Chondrocyte (in vitro differentiated cells): Measurements from ENCODE around the gene PTCD2. TPM values are rescaled to one million over a fixed set of nuclear protein-coding genes. Genes with fewer than 3 reads are reported as not detected.
A peak's percentile ranks its signal among the peaks of the same experiment; 100 is the strongest.

Source experiments
- DNase-seq: peaks from one replicate; pipeline ENCODE4 v3.0.0; 2021; ENCODE audit warnings: mixed read lengths, low spot score
- H3K27ac Mint-ChIP-seq: one replicate; pipeline ENCODE4 v1.8.0; 2021; ENCODE audit warnings: mild to moderate bottlenecking, moderate library complexity, mixed read lengths; ENCODE audit not compliant: unreplicated experiment
- H3K27me3 Mint-ChIP-seq: 2 replicates; pipeline ENCODE4 v1.8.0; 2021; ENCODE audit warnings: low read depth, mixed read lengths
- H3K36me3 Mint-ChIP-seq: 2 replicates; pipeline ENCODE4 v1.8.0; 2021; ENCODE audit warnings: low read depth, mixed read lengths
- H3K4me1 Mint-ChIP-seq: 2 replicates; pipeline ENCODE4 v1.8.0; 2021; ENCODE audit warnings: low read depth, mild to moderate bottlenecking, mixed read lengths
- H3K4me3 Mint-ChIP-seq: one replicate; pipeline ENCODE4 v1.8.0; 2021; ENCODE audit warnings: mild to moderate bottlenecking, moderate library complexity, mixed read lengths; ENCODE audit not compliant: unreplicated experiment
- H3K9me3 Mint-ChIP-seq: 2 replicates; pipeline ENCODE4 v1.8.0; 2021; ENCODE audit warnings: low read depth, mixed read lengths
- total RNA-seq: library from RNA; stranded (reverse); gene quantifications from 3 replicates; pipeline ENCODE4 v1.2.1, GENCODE V29; 2021
- TF ChIP-seq, protein P1 (sequence below): fragments of 200-600 bp; sonication (generic); IDR thresholded peaks from 2 replicates; pipeline ENCODE4 v1.5.0; 2021; ENCODE audit warnings: antibody characterized with exemption, mild to moderate bottlenecking, moderate library complexity

Gene PTCD2
- total RNA-seq, 1 donor from 2014 or later, result 8.5 TPM

DNA sequence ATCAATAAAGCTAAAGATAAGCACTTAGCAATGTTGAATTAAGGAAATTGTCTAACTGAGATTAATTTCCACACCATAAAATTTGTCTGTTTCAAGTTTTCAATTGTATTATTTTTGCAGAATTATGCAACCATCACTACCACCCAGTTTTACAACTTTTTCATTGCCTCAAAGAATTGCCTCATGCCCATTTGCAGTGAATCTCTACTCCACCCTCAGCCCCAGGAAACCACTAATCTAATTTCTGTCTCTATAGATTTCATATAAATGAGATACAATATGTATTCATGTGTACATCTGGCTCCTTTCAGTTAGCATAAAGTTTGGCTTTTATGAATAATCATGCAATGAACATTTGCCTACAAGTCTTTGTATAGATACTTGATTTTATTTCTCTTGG is 72.9 kb downstream of the PTCD2 start:
- peaks cover 45% of the 10 kb centered on the region for H3K4me1 Mint-ChIP-seq
- no peak overlapping the region for H3K4me3 Mint-ChIP-seq
- H3K9me3 Mint-ChIP-seq, result no peaks in the 10 kb centered on the region
- H3K27ac Mint-ChIP-seq, result no peak overlapping the region
- TF ChIP-seq, protein P1, sequence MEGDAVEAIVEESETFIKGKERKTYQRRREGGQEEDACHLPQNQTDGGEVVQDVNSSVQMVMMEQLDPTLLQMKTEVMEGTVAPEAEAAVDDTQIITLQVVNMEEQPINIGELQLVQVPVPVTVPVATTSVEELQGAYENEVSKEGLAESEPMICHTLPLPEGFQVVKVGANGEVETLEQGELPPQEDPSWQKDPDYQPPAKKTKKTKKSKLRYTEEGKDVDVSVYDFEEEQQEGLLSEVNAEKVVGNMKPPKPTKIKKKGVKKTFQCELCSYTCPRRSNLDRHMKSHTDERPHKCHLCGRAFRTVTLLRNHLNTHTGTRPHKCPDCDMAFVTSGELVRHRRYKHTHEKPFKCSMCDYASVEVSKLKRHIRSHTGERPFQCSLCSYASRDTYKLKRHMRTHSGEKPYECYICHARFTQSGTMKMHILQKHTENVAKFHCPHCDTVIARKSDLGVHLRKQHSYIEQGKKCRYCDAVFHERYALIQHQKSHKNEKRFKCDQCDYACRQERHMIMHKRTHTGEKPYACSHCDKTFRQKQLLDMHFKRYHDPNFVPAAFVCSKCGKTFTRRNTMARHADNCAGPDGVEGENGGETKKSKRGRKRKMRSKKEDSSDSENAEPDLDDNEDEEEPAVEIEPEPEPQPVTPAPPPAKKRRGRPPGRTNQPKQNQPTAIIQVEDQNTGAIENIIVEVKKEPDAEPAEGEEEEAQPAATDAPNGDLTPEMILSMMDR, result no peak
- no peaks in the 10 kb centered on the region for H3K27me3 Mint-ChIP-seq
- no peaks in the 10 kb centered on the region for H3K36me3 Mint-ChIP-seq
- no peak for DNase-seq

DNA sequence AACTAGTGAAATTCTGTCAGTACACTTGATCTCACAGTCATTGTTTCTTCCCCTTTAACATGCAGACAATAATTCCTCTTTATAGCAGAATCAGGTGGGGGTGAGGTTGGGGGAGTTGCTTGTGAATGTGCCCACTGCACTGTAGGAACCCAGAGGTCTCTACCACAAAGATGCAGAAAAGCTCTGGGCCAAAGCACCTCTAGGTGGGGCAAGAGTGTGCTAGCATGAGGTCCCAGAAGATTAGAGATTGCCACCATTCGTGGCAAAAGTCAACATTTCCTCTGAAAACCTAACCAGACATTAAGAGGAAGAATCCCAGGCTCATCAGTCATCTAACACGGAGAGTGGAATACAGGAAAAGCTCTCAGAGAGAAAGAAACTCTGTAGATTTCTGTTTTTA is 74.5 kb downstream of the PTCD2 start:
- Mint-ChIP-seq H3K27ac (no peak overlapping the region), H3K4me3 (no peak overlapping the region), H3K9me3 (no peaks in the 10 kb centered on the region), H3K27me3 (no peaks in the 10 kb centered on the region), H3K4me1 (peaks cover 49% of the 10 kb centered on the region), H3K36me3 (no peaks in the 10 kb centered on the region)
- DNase-seq, result no peak
- TF ChIP-seq, protein P1, result peak; percentile 57

DNA sequence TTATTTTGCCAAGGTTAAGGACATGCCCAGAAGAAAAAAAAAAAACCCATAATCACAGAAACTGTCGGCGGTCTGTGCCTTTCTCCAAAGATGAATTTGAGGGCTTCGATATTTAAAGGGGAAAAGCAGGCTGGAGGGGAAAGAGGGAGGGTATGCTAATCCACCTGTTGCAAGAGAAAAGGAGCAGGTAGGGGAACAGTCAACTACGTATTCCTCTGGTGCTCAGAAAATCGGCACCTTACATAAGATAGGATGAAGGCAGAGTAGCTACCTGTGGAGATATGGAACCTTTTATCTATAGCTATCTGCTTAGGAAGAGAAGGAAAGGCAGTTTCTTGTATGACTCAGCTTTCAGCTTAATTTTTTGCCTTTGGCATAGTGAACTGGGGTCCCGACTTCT is 77.7 kb downstream of the PTCD2 start:
- TF ChIP-seq, protein P1, result no peak
- Mint-ChIP-seq H3K27ac (peak overlapping the region; percentile 57), H3K36me3 (peaks cover 4% of the 10 kb centered on the region), H3K9me3 (peaks cover 16% of the 10 kb centered on the region), H3K4me1 (peaks cover 46% of the 10 kb centered on the region), H3K4me3 (no peak overlapping the region), H3K27me3 (no peaks in the 10 kb centered on the region)
- DNase-seq, result no peak

DNA sequence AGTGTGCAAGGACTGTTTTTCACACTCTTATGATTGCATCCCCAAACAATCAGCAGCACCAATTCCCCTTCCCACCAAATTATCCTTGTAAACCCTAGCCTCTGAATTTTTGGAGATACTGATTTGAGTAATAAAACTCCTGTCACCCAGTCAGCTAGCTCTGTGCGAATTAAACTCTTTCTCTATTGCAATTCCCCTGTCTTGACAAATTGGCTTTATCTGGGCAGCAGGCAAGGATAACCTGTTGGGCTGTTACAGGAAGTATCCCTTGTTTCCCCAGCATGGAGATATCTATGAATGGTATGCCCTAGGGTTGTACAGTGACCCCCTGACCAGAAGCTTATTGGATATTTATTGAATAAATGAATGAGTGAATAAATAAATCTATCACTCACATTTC is 80.8 kb downstream of the PTCD2 start:
- Mint-ChIP-seq H3K36me3 (peaks cover 4% of the 10 kb centered on the region), H3K27me3 (no peaks in the 10 kb centered on the region), H3K4me1 (peaks cover 39% of the 10 kb centered on the region), H3K27ac (no peak overlapping the region), H3K4me3 (no peak overlapping the region), H3K9me3 (peaks cover 20% of the 10 kb centered on the region)
- TF ChIP-seq, protein P1, result no peak
- no peak for DNase-seq

DNA sequence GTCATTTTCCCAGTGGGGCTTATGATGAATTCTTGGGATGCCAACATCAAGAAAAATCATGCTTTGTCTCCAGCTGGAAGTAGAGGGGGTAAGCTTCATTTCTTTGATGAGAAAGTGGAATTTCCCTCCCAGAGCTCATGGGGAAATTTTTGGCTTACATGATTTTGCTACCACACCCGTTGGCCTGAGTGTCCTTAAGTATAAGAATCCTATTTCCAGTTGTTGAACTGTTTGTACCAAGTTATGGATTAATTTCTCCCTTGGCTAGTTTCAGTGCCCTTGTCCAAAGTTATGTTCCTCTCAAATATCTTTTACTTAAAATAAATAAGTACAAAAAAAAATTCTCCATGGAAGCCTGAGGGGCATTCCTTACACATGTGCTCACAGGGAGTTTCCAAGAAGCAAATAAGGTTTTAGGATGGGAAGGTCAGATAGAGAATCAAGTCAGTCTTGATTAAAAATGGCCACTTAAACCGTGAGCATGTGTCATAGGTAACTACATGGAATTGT is 82.3 kb downstream of the PTCD2 start:
- Mint-ChIP-seq H3K27me3 (no peaks in the 10 kb centered on the region), H3K36me3 (peaks cover 4% of the 10 kb centered on the region), H3K4me3 (no peak overlapping the region), H3K4me1 (peaks cover 39% of the 10 kb centered on the region), H3K9me3 (peaks cover 20% of the 10 kb centered on the region), H3K27ac (peak overlapping the region; percentile 84)
- TF ChIP-seq, protein P1, result no peak
- no peak for DNase-seq
